Measurements from ENCODE around the gene SLC30A2.

Gene SLC30A2

DNA sequence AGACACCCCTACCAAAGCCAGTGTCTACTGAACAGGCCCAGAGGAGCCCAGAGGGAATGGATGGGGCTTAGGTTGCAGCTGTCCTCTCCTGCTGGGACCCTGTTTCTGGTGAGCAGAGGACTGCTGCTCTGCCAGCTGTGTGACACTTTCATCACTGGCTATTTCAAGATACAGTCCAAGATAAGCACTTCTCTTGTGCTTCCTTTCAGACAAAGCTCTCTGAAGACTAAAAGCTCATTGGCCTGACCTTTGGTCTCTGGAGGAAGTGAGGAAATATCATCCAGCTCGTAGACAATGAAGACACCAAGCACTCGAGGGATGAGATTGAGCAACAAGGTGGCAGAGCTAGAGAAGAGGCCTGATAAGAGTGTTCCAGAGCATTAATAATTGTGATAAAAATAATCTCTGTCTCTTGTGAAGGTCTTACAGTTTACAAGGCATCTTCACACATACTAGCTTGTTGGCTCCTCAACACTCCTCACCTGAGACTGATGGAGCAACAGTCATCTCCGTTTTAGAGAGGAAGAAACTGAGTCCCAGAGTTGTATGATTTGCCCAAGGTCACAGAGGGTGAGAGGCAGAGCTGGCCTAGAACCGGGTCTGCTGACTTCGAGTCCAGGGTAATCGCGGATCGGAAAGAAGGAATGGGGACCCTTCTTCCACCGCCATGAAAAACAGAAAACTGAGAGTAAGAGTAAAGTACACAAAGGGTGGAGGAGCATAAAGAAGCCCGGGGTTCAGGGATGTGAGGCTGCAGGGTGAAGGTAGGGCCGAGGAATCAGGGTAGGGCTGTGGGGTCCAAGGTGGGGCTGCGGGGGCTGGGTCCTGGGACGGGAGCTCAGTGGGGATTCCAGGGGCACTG is 48.7 kb downstream of the SLC30A2 start:
- peak; percentile 96 to 98 for DNase-seq

DNA sequence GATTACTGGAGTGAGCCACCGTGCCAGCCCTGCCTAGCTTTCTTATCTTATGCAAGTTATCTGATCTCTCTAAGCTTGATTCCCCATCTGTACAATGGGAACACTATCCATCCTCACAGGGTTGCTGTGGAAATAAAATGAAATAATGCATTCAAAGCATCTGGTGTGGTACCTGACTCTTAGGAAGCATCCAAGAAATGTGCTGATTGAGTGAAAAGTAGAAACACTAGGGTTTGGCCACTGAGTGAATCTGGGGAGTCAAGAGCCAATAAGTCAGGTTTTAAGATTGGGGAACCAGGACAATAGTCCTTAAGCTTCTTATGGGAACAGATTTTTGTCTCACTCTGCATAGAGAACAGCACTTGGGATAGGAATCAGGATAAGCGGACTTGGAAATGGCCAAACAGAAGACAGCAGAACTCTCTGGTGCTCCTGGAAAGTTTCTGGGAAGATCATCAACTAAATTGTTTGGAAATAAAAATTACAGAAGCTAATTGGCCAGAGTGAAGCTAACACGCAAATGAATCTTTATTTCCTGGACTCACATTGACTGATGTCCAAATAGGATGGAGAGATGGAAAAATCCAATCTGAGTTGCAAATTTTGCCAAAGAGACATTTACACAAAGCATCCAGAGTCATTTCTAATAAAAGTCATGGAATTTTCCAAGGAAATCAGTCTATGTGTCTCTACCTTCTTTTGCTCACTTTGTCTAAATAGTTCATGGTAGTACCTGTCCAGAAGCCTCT is 51.3 kb downstream of the SLC30A2 start:
- DNase-seq, result no peak

DNA sequence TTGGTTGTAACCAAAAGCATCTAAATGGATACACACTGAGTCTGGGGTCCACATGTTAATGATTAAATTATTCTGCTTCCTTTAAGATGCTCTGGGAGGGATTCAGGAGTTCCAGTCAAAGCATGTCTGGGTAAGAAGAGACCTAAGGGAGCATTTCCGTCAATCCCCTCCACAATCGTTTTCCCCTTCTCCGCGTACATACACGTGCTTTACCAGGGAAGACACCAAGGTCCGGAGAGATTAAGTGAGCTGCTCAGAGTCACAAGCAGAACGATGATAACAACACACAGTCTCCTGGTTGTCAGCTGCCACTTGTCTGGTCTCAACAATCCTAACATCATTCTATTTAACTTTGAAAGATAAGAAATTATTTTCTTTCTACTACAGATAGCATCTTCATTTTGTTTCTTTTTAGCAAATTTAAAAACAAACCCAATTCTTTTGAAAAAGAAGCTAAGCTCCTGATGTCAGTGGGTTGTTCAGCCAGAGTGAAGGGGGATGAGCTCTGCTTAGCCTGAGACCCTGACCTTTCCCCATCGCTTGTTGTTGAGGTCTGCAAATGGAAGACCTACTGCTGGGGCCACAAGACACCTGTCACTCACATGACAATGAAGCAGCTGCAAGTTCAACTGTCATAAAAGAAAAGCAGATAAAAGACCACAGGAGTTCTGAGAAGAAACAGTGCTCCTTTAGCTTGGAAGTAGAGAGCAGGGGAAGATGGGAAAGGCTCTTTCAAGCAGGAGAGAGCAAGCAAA is 52.5 kb downstream of the SLC30A2 start:
- DNase-seq, result no peak

DNA sequence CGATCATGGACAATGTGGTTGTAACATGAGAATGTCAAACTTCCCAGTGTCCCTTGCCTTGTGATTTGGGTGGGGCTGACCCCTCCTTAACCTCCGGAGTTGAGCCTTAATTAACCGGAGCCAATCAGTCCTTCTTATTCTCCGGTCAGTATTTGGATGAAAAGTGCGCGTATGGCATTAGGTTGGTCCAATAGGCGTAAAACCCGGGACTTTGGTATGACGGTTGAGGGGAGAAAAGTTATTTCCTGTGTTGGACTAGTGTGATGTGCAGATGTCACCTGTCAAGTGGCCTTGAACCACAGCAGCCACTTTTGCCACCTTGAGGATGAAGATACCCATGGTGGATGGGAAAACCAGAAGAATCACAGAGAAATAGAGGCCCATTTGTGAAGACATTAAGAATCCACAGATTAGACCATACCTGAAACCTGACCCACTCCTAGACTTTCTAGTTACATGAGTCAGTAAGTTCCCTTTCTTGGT is 53.2 kb downstream of the SLC30A2 start:
- no peak for DNase-seq

DNA sequence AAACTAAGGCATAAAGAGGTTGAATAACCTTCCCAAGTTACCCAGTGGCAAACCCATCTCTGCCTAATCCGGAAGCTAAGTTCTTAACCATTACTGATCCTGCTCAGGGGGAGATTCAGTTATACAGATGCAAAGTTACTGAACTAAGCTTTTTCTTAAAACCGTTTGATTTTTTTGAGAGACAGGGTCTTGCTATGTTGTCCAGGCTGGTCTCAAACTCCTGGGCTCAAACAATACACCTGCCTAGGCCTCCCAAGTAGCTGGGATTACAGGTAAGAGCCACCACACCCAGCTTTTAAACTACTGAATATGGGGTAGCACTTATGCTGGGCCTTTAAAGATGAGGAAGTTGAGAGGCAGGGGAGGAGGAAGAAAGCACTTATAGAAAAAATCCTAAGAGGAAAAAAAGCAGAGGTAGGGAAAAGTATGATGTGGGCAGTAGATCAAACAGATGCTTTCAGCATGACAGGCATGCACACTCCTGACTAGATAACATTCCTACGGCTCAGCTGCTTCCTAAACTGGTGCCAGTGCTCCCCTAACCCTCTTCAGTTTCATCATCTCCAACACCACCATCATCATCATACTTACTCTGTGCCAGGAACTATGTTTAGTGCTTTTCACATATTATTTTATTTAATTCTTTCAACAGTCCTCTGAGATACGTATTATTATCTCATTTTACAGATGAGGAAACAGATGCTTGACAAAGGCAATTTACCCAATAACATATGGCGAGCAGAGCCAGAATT is 53.8 kb downstream of the SLC30A2 start:
- DNase-seq, result no peak

DNA sequence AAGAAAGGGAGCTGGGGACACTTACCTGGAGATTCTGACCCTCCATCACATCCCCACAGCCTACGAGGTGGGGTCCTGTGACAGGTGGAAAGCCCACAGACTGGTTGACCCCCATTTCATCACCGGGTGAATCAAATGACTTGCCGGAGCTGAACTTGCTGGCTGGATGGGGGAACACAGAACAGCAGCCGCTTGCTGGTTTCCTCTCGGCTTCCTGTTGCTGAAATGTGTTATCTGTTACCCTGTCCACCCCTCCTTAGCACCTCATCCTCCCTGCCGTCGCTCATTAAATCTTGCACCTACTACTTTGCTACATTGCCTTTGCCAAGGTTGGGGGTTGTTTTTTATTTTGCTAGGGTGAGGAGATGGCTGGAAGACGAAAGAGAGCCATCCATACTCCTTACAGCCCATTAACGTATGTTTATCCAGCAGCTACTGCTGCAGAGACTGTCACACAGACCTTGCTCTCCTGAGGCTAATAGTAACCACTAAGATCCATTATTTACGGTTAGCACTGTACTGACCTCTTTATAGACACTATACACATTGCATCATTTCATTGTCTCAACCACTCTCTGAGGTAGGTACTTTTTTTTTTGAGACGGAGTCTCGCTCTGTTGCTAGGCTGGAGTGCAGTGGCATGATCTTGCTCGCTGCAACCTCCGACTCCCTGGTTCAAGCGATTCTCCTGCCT is 55.1 kb downstream of the SLC30A2 start:
- no peak for DNase-seq

DNA sequence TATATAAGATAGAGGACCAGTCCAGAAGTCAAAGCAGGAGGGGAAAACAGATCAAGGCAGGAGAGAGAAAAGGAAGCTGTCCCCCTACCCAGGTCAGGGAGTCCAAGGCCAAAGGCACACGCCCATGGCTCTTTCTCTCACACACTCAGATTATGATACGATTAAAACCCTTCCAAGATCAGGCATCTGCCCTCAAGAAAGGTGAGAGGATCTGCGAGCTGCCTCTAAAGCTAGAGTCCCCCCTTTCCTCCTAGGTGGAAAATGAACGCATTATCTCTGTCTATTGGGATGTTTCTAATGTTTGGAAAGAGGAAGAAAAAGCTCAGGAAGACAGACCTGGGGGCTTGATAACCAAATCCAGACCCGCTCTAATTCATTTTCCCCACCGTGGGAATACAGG is 55.7 kb downstream of the SLC30A2 start:
- no peak for DNase-seq

DNA sequence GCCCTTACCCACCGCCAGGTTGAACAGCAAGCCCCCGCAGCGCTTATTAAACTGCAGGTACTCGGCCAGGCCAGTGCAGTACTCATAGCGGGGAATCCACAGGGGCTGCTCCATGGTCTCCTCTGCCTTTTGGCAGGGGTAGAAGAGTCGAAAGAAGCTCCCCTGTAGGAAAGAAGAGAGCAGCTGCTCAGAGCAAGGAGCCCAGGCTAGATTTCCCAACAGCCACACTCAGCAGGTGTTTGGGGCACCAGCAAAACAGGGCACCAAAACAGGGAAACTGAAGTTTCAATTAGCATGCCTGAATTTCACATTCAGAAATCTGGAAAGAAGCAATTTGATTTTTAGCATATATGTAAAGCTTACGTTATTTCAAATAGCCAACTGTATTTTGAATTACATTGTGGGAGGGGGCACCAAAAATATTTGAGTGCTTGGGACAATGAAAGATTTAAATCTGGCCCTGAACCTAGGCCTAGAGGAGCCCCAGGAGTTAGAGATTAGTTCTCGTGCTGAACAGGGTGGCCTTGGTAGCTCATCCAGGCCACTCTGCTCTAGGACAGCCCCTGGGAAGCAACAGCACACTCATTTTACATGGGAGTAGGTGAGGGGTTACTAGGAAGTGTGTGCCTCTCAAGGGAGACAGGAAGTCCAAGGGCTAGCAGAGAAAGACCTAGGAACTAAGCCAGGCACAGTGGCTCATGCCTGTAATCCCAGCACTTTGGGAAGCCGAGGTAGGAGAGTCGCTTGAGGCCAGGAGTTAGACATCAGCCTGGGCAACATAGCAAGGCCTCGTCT is 56.3 kb downstream of the SLC30A2 start:
- no peak for DNase-seq

DNA sequence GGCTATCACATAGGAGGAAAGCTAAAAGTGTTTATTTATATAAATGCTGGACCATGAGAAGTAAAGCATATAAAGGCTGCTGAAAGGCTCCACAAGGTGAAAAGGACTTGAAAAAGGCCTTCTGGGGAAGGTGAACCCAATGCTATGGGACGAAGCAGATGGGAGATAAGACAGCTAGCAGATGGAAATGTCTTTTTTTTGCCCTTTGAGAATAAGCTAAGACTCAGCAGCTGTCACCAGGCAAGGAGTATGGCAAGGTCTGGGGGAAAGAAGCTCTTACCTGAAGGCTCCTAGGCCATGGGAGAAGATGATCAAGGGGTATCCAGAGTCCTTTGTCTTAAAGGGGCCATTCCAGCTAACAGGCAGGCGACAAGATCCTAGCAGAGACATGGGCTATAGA is 58.0 kb downstream of the SLC30A2 start:
- DNase-seq, result no peak
